ENCODE results near the gene MAST4. TPM values are rescaled to one million over a fixed set of nuclear protein-coding genes. Genes with fewer than 3 reads are reported as not detected.

MAST4 gene
- total and polyA plus RNA-seq, 2 donors (not counting 1 experiment from before 2014, with no cell fraction given) = 2.5 to 57.1 TPM

DNA sequence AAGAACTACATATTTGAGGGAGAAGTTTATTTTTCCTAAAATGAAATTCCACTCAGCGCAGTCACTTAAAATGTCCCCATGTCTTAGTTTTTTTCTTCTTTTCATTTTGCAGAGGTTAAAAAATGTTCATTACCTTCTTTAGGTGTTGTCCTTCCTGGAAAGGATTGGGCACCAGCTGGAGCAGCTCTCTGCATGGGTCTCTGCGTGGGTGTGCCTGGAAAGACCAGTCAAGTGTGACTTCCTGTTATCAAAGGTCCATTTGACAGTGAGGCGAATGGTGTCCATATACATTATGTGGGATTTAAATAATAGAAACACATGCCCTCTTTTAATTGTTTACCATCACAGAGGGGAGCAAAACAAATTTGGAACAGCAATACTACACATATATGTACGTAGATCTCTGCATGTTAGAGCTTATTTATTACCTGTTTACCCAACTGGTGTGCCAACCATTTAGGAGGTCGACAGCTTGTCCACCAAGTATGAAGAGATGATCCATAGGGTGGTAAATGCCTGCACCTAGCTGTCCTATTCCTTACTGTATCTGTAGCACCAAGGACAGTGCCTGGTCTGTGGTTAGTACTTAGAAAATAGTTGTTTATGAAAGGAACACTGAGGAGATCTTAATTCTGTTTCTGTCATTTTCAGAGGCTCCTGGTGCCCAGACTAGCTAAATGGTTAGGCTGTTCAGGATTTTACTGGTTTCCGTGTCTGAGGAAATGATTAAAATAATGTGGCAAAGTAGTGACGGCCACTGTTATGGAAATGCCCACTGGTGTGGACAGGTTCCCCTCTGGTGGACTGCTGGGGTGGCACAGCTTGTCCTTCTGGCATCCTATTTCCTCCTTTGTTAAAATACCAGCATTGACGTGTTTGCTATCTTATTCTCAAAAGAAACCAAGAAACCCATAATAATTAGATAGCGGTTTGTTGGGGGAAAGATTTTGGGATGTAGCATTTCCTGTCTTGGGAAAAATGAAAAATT, 200.4 kb downstream of the MAST4 start:
- CTCF ChIA-PET = interaction anchor here (1.1 to 2.0 kb wide), 2 partner anchors 17 to 490 kb away, joined by 5 to 8 read pairs; no protein-coding TSS in a partner anchor

More for the DNA sequence above, 200.4 kb downstream of the MAST4 start:
- TF ChIP-seq EZH2 (IDR thresholded peaks at IDR 0.05; ENCODE audit: borderline replicate concordance, insufficient read depth, low read depth, low read length, poor library complexity, severe bottlenecking) = no peak
- TF ChIP-seq, protein P1, sequence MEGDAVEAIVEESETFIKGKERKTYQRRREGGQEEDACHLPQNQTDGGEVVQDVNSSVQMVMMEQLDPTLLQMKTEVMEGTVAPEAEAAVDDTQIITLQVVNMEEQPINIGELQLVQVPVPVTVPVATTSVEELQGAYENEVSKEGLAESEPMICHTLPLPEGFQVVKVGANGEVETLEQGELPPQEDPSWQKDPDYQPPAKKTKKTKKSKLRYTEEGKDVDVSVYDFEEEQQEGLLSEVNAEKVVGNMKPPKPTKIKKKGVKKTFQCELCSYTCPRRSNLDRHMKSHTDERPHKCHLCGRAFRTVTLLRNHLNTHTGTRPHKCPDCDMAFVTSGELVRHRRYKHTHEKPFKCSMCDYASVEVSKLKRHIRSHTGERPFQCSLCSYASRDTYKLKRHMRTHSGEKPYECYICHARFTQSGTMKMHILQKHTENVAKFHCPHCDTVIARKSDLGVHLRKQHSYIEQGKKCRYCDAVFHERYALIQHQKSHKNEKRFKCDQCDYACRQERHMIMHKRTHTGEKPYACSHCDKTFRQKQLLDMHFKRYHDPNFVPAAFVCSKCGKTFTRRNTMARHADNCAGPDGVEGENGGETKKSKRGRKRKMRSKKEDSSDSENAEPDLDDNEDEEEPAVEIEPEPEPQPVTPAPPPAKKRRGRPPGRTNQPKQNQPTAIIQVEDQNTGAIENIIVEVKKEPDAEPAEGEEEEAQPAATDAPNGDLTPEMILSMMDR (IDR thresholded peaks at IDR 0.05) = no peak
- Histone ChIP-seq H3K27ac (ENCODE audit: low read length in 2 of 2) (no peak overlapping the region), H3K4me2 (replicated peaks; ENCODE audit: low read depth, low read length, poor library complexity, severe bottlenecking) (no peak overlapping the region), H2AFZ (ENCODE audit: insufficient read depth, low read depth, low read length, poor library complexity, severe bottlenecking) (no peak overlapping the region), H3K4me1 (ENCODE audit: control insufficient read depth in 2 of 2, insufficient read depth in 2 of 2, low read length in 2 of 2) (no peaks in the 10 kb centered on the region), H3K9ac (ENCODE audit: low read length) (no peak overlapping the region), H3K79me2 (ENCODE audit: control insufficient read depth, insufficient read depth, low read length) (no peaks in the 10 kb centered on the region), H3K36me3 (replicated peaks in 1 of 2; ENCODE audit: control extremely low read depth in 1 of 2, control insufficient read depth in 1 of 2, extremely low read depth in 1 of 2, insufficient read depth in 2 of 2, low read length in 1 of 2) (no peaks in the 10 kb centered on the region), H3K4me3 (ENCODE audit: control extremely low read depth in 1 of 5, extremely low read depth in 1 of 5, insufficient read depth in 1 of 5, low read depth in 2 of 5, low read length in 4 of 5) (no peak overlapping the region), H3K9me3 (ENCODE audit: control extremely low read depth in 1 of 3, control insufficient read depth in 2 of 3, insufficient read depth in 1 of 3, low read length in 2 of 3) (no peaks in the 10 kb centered on the region), H3K27me3 (replicated peaks in 1 of 4; ENCODE audit: control extremely low read depth in 1 of 4, control insufficient read depth in 3 of 4, insufficient read depth in 4 of 4, low read length in 3 of 4) (peaks cover 0 to 2% (median 0%) of the 10 kb centered on the region in 4 experiments), H4K20me1 (ENCODE audit: control insufficient read depth, insufficient read depth, low read length, poor library complexity, severe bottlenecking) (no peaks in the 10 kb centered on the region)
- H3K27ac Mint-ChIP-seq = no peak overlapping the region
- no peak overlapping the region for H3K4me3 Mint-ChIP-seq
- 80% methylated on average over 1 of the region's 9 CpGs for WGBS (ENCODE audit: insufficient coverage)
- H3K27me3 Mint-ChIP-seq = peaks cover 11% of the 10 kb centered on the region
- ATAC-seq (ENCODE audit: low read depth) = no peak
- H3K9me3 Mint-ChIP-seq (ENCODE audit: insufficient read depth) = no peaks in the 10 kb centered on the region
- DNase-seq = no peak
- intact Hi-C loops (cut with micrococcal nuclease) = no loop called here
- H3K4me1 Mint-ChIP-seq = peaks cover 2% of the 10 kb centered on the region
- POLR2A ChIA-PET = no interaction called here

Measured in B cell (primary cell).